RPMI7951 (cell line): ENCODE data around the gene REC8. TPM values are rescaled to one million over a fixed set of nuclear protein-coding genes. Genes with fewer than 3 reads are reported as not detected.
"Not testable (repeated sequence)": the region's sequence is repeated elsewhere in the genome, so short reads cannot be mapped to it uniquely, and the experiment has no call there.

ENCODE experiments used
- DNase-seq: peaks from one replicate; pipeline ENCODE4 v3.0.0-alpha.2; 2012; ENCODE audit warnings: low read depth
- total RNA-seq: library from RNA; depleted of rRNA; stranded (reverse); fragments of >200 nt; shearing (Covaris generic); gene quantifications from 2 replicates; pipeline ENCODE4 v1.2.3, GENCODE V29; 2014

The REC8 gene
- total RNA-seq, 1 experiment from 2014 or later: 1.1 TPM

- not testable (repeated sequence) for DNase-seq
Measured at GRCh38 chr14:24203249-24203886, 31.5 kb downstream of the REC8 start.

GRCh38 chr14:24204163-24205146 is 32.6 kb downstream of the REC8 start:
- DNase-seq: no peak

- DNase-seq: no peak
Measured at GRCh38 chr14:24206260-24207103, 34.6 kb downstream of the REC8 start.

GRCh38 chr14:24207104-24207551 is 35.2 kb downstream of the REC8 start:
- DNase-seq: no peak

GRCh38 chr14:24207625-24208024 is 35.7 kb downstream of the REC8 start:
- DNase-seq: no peak

GRCh38 chr14:24211311-24211710 is 39.4 kb downstream of the REC8 start:
- no peak for DNase-seq

GRCh38 chr14:24212924-24213865 is 41.3 kb downstream of the REC8 start, which contains the start of gene CHMP4A:
TSS of gene CHMP4A (minus strand) at chr14:24213488. CDS start at chr14:24213439, 49 bp downstream.
- peak; percentile 97 for DNase-seq

- no peak for DNase-seq
Measured at GRCh38 chr14:24213866-24214662, 42.2 kb downstream of the REC8 start.

GRCh38 chr14:24215495-24216344 is 43.8 kb downstream of the REC8 start, which contains the start of gene MDP1:
TSS of gene MDP1 (minus strand) at chr14:24216066. CDS start at chr14:24215955, 111 bp downstream.
- DNase-seq: peak; percentile 84

GRCh38 chr14:24216345-24216699 is 44.4 kb downstream of the REC8 start:
- DNase-seq: no peak

GRCh38 chr14:24216876-24217275 is 45.0 kb downstream of the REC8 start:
- not testable (repeated sequence) for DNase-seq

- DNase-seq: no peak
Measured at GRCh38 chr14:24219080-24219479, 47.2 kb downstream of the REC8 start.

- no peak for DNase-seq
Measured at GRCh38 chr14:24219521-24219920, 47.6 kb downstream of the REC8 start.

- not testable (repeated sequence) for DNase-seq
Measured at GRCh38 chr14:24222987-24223386, 51.1 kb downstream of the REC8 start.

GRCh38 chr14:24224618-24225071 is 52.8 kb downstream of the REC8 start:
- no peak for DNase-seq

GRCh38 chr14:24226473-24226872 is 54.6 kb downstream of the REC8 start:
- DNase-seq: no peak

GRCh38 chr14:24228902-24229301 is 57.0 kb downstream of the REC8 start:
- no peak for DNase-seq
